ENCODE data around the gene CREG1. TPM values are rescaled to one million over a fixed set of nuclear protein-coding genes. Genes with fewer than 3 reads are reported as not detected.

CREG1 gene
- total and polyA plus RNA-seq, 4 donors, result 86.8 to 123 (median 95.8) TPM

DNA sequence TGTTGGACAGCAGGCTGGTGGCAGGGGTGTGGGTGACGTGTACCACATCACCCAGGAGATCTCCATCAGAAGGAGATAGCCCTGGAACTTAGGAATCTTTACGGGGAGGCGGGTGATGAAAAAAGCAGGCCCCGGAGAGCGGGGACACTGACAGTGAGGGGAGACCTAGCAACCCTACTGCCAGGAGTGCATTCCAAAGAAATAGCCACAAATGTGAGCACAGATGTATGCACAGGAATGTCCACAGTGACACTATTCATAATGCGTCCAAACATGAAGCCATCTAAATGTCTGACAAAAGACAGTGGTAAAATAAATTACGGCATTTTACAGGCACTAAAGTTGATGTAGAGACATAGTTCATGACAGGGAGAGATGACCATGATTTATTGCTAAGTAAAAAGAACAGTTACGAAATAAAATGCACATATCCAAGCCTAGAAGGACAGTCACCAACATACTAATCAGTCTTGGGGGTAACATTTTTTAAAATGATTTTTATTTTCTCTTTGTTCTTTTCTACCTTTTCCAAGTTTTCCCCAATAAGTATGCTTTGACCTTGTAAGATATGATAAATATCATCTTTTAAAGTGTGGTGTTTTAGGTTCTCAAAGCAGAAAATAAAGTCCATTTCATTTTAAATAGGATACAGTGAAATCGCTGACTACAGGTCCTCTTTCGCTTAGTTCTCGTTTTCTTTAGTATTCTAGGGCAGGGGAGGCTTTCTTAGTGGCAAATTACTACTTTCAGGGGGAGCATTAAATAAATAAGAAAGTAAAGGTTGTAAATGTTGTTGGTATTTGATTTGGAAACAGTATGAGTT, 56.6 kb downstream of the CREG1 start:
- no peak overlapping the region for H3K9ac ChIP-seq (ENCODE audit: low read depth in 1 of 2, low read length in 2 of 2)
- TF ChIP-seq HNF4G (IDR thresholded peaks at IDR 0.05), result no peak
- no peak for TF ChIP-seq SP1 (IDR thresholded peaks at IDR 0.05)
- TF ChIP-seq, protein P1, sequence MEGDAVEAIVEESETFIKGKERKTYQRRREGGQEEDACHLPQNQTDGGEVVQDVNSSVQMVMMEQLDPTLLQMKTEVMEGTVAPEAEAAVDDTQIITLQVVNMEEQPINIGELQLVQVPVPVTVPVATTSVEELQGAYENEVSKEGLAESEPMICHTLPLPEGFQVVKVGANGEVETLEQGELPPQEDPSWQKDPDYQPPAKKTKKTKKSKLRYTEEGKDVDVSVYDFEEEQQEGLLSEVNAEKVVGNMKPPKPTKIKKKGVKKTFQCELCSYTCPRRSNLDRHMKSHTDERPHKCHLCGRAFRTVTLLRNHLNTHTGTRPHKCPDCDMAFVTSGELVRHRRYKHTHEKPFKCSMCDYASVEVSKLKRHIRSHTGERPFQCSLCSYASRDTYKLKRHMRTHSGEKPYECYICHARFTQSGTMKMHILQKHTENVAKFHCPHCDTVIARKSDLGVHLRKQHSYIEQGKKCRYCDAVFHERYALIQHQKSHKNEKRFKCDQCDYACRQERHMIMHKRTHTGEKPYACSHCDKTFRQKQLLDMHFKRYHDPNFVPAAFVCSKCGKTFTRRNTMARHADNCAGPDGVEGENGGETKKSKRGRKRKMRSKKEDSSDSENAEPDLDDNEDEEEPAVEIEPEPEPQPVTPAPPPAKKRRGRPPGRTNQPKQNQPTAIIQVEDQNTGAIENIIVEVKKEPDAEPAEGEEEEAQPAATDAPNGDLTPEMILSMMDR (IDR thresholded peaks at IDR 0.05; ENCODE audit: low read depth, low read length, missing input control), result no peak
- no peak for TF ChIP-seq RAD21 (IDR thresholded peaks at IDR 0.05)
- TF ChIP-seq EGR1 (IDR thresholded peaks at IDR 0.05; ENCODE audit: low read depth in 2 of 2), result no peak
- H3K4me1 ChIP-seq (ENCODE audit: control insufficient read depth in 4 of 4, insufficient read depth in 4 of 4, low read length in 3 of 4), result no peaks in the 10 kb centered on the region
- H3K36me3 ChIP-seq (ENCODE audit: control insufficient read depth in 4 of 4, insufficient read depth in 3 of 4, low read depth in 1 of 4, low read length in 3 of 4), result no peaks in the 10 kb centered on the region
- no peak overlapping the region for H3K4me3 ChIP-seq (ENCODE audit: low read depth in 1 of 3, low read length in 3 of 3)
- peaks cover 0 to 2% (median 0%) of the 10 kb centered on the region in 4 donors for H3K27me3 ChIP-seq (ENCODE audit: control insufficient read depth in 4 of 4, insufficient read depth in 4 of 4, low read length in 3 of 4)
- H3K27ac ChIP-seq (ENCODE audit: low read depth in 1 of 2, low read length in 2 of 2), result no peak overlapping the region
- no peak for DNase-seq (ENCODE audit: low spot score)
- WGBS, result 87% methylated on average over 11 of the region's 11 CpGs
- H3K9me3 ChIP-seq (ENCODE audit: control insufficient read depth in 4 of 4, low read length in 3 of 4), result no peaks in the 10 kb centered on the region

DNA sequence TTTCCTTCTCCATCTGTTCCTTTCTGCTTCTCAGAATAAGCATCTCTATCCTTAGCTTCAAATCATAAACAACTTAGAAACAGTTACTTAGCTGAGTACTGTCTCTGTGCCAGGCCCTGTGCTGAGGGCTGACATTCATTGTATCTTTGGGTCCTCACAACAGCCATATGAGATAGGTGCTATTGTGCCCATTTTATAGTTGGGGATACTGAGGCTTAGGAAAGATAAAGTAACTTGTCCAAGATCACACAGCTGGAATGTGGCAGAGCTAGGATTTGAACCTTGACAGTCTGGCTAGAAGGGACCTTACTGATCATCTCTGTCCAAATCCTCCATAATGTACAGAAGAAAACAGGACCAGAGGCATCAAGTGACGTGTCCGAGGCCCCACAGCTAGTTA, 60.2 kb downstream of the CREG1 start:
- TF ChIP-seq SP1 (IDR thresholded peaks at IDR 0.05) (no peak), TAF1 (conservative IDR thresholded peaks at IDR 0.05) (no peak), HNF4G (IDR thresholded peaks at IDR 0.05) (no peak), NR2F2 (IDR thresholded peaks at IDR 0.05) (no peak), RAD21 (IDR thresholded peaks at IDR 0.05) (no peak)
- TF ChIP-seq, protein P2, sequence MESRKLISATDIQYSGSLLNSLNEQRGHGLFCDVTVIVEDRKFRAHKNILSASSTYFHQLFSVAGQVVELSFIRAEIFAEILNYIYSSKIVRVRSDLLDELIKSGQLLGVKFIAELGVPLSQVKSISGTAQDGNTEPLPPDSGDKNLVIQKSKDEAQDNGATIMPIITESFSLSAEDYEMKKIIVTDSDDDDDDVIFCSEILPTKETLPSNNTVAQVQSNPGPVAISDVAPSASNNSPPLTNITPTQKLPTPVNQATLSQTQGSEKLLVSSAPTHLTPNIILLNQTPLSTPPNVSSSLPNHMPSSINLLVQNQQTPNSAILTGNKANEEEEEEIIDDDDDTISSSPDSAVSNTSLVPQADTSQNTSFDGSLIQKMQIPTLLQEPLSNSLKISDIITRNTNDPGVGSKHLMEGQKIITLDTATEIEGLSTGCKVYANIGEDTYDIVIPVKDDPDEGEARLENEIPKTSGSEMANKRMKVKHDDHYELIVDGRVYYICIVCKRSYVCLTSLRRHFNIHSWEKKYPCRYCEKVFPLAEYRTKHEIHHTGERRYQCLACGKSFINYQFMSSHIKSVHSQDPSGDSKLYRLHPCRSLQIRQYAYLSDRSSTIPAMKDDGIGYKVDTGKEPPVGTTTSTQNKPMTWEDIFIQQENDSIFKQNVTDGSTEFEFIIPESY (IDR thresholded peaks at IDR 0.05), result no peak
- TF ChIP-seq, protein P1 (IDR thresholded peaks at IDR 0.05; ENCODE audit: low read depth, low read length, missing input control), result no peak
- H3K27ac ChIP-seq (ENCODE audit: low read depth in 1 of 2, low read length in 2 of 2), result no peak overlapping the region
- H3K27me3 ChIP-seq (ENCODE audit: control insufficient read depth in 4 of 4, insufficient read depth in 4 of 4, low read length in 3 of 4), result no peaks in the 10 kb centered on the region
- no peak for DNase-seq (ENCODE audit: low spot score)
- no peaks in the 10 kb centered on the region for H3K9me3 ChIP-seq (ENCODE audit: control insufficient read depth in 4 of 4, low read length in 3 of 4)
- H3K9ac ChIP-seq (ENCODE audit: low read depth in 1 of 2, low read length in 2 of 2), result no peak overlapping the region
- no peak overlapping the region for H3K4me3 ChIP-seq (ENCODE audit: low read depth in 1 of 3, low read length in 3 of 3)
- no peaks in the 10 kb centered on the region for H3K4me1 ChIP-seq (ENCODE audit: control insufficient read depth in 4 of 4, insufficient read depth in 4 of 4, low read length in 3 of 4)
- no peaks in the 10 kb centered on the region for H3K36me3 ChIP-seq (ENCODE audit: control insufficient read depth in 4 of 4, insufficient read depth in 3 of 4, low read depth in 1 of 4, low read length in 3 of 4)
- 90% methylated on average over 2 of the region's 2 CpGs for WGBS

DNA sequence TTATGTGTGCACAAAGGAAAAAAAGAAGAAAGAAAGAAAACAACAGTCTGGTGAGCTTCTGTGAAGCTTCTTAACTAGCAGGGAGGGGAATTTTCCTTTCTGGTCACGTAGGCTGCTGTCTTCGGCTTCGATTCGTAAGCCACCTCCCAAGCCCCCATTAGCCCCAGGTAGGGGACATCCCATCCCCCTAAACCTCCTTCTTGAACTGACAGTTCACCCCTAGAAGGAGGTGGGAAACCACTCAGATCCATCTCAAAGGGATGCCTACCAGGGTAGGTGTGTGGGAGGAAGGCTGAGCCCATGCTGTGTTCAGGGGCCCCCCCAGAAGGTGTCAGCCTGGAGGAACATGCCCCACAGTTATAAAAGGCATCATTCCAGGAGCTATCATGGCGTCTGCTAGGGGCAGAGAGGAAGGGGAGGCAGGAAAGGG, 61.1 kb downstream of the CREG1 start:
- no peaks in the 10 kb centered on the region for H3K36me3 ChIP-seq (ENCODE audit: control insufficient read depth in 4 of 4, insufficient read depth in 3 of 4, low read depth in 1 of 4, low read length in 3 of 4)
- no peaks in the 10 kb centered on the region for H3K9me3 ChIP-seq (ENCODE audit: control insufficient read depth in 4 of 4, low read length in 3 of 4)
- 53% methylated on average over 5 of the region's 5 CpGs for WGBS
- no peak overlapping the region for H3K27ac ChIP-seq (ENCODE audit: low read depth in 1 of 2, low read length in 2 of 2)
- DNase-seq (ENCODE audit: low spot score), result no peak
- H3K4me3 ChIP-seq (ENCODE audit: low read depth in 1 of 3, low read length in 3 of 3), result no peak overlapping the region
- H3K4me1 ChIP-seq (ENCODE audit: control insufficient read depth in 4 of 4, insufficient read depth in 4 of 4, low read length in 3 of 4), result no peaks in the 10 kb centered on the region
- no peak overlapping the region for H3K9ac ChIP-seq (ENCODE audit: low read depth in 1 of 2, low read length in 2 of 2)
- H3K27me3 ChIP-seq (ENCODE audit: control insufficient read depth in 4 of 4, insufficient read depth in 4 of 4, low read length in 3 of 4), result no peaks in the 10 kb centered on the region
- TF ChIP-seq YY1 (IDR thresholded peaks at IDR 0.05), result no peak
- no peak for TF ChIP-seq EGR1 (IDR thresholded peaks at IDR 0.05; ENCODE audit: low read depth in 2 of 2)
- TF ChIP-seq, protein P1 (IDR thresholded peaks at IDR 0.05; ENCODE audit: low read depth, low read length, missing input control), result no peak
- TF ChIP-seq SP1 (IDR thresholded peaks at IDR 0.05), result no peak
- TF ChIP-seq, protein P3, sequence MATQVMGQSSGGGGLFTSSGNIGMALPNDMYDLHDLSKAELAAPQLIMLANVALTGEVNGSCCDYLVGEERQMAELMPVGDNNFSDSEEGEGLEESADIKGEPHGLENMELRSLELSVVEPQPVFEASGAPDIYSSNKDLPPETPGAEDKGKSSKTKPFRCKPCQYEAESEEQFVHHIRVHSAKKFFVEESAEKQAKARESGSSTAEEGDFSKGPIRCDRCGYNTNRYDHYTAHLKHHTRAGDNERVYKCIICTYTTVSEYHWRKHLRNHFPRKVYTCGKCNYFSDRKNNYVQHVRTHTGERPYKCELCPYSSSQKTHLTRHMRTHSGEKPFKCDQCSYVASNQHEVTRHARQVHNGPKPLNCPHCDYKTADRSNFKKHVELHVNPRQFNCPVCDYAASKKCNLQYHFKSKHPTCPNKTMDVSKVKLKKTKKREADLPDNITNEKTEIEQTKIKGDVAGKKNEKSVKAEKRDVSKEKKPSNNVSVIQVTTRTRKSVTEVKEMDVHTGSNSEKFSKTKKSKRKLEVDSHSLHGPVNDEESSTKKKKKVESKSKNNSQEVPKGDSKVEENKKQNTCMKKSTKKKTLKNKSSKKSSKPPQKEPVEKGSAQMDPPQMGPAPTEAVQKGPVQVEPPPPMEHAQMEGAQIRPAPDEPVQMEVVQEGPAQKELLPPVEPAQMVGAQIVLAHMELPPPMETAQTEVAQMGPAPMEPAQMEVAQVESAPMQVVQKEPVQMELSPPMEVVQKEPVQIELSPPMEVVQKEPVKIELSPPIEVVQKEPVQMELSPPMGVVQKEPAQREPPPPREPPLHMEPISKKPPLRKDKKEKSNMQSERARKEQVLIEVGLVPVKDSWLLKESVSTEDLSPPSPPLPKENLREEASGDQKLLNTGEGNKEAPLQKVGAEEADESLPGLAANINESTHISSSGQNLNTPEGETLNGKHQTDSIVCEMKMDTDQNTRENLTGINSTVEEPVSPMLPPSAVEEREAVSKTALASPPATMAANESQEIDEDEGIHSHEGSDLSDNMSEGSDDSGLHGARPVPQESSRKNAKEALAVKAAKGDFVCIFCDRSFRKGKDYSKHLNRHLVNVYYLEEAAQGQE (IDR thresholded peaks at IDR 0.05), result no peak
- TF ChIP-seq RAD21 (IDR thresholded peaks at IDR 0.05), result no peak
- no peak for TF ChIP-seq FOXA1 (IDR thresholded peaks at IDR 0.05)
- no peak for TF ChIP-seq FOXA2 (IDR thresholded peaks at IDR 0.05)
- no peak for TF ChIP-seq TAF1 (conservative IDR thresholded peaks at IDR 0.05)
- no peak for TF ChIP-seq GABPA (IDR thresholded peaks at IDR 0.05 in 1 of 2, conservative IDR thresholded peaks at IDR 0.05 in 1 of 2)

Data from liver (tissue), 9 donors.